A673 (cell line): ENCODE measurements around the gene CHAF1A.

Experiments
- EZH2 ChIP-seq: fragments of 200-600 bp; sonication (generic); IDR thresholded peaks from 2 replicates; pipeline ENCODE4 v1.6.1; 2017; ENCODE audit warnings: borderline replicate concordance, low read depth, mild to moderate bottlenecking, mixed read lengths, antibody characterized with exemption, low read length; ENCODE audit not compliant: poor library complexity, severe bottlenecking
- TF ChIP-seq, protein P1 (sequence below): fragments of 300-800, 200-600 bp; sonication (generic); conservative IDR thresholded peaks from 2 replicates; pipeline ENCODE4 v1.5.1; 2017; ENCODE audit warnings: low read depth, mild to moderate bottlenecking, antibody characterized with exemption, low read length, moderate library complexity, mixed read lengths

DNA sequence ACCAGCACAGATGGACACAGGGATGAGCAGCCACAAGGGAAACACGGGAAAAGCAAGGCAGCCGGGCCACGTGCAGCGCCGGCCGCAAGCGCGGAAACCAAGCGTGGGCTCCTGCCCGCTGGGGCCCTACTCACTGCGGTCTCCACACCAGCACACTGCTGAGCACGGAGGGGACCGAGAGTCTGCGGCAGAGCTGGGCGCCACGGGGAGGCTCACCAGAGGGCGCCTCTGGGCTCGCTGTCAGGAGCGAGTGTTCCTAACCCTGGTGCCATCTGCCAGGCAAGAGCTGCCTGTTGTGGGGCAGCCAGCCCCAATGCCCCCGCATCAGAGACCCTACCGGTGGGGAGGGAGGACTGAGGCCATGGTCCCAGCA lies 32.6 kb upstream of the CHAF1A start:
- TF ChIP-seq, protein P1, sequence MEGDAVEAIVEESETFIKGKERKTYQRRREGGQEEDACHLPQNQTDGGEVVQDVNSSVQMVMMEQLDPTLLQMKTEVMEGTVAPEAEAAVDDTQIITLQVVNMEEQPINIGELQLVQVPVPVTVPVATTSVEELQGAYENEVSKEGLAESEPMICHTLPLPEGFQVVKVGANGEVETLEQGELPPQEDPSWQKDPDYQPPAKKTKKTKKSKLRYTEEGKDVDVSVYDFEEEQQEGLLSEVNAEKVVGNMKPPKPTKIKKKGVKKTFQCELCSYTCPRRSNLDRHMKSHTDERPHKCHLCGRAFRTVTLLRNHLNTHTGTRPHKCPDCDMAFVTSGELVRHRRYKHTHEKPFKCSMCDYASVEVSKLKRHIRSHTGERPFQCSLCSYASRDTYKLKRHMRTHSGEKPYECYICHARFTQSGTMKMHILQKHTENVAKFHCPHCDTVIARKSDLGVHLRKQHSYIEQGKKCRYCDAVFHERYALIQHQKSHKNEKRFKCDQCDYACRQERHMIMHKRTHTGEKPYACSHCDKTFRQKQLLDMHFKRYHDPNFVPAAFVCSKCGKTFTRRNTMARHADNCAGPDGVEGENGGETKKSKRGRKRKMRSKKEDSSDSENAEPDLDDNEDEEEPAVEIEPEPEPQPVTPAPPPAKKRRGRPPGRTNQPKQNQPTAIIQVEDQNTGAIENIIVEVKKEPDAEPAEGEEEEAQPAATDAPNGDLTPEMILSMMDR = peak; percentile 61
- TF ChIP-seq EZH2 = no peak
